ENCODE data around the gene UBASH3B.

The UBASH3B gene

DNA sequence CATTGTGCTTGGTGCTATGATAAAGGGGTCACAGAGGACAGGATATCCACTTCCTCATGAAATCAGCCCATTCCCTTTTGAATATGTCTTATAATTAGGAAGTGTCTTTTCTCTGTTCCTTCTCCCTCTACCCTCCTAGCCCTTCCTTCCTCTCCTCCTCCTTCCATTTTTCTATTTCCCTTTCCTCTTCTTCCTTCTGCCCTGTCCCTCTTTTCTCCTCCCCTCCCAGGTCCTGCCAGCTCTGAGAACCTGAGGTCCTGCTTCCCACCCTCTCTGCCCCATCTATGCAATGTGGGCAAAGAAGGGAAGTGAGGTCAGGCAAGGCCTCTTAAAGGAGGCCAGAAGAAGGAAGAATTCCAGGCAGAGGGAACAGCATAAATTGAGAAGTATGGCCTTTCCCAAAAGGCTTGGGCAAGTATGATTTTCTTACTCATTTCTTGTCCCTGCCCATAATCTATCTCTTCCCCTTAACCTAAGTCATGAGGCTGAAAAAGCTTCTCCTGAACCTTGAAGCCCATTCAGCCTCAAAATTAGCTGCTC is 7.7 kb upstream of the UBASH3B start:
- no peak for DNase-seq

DNA sequence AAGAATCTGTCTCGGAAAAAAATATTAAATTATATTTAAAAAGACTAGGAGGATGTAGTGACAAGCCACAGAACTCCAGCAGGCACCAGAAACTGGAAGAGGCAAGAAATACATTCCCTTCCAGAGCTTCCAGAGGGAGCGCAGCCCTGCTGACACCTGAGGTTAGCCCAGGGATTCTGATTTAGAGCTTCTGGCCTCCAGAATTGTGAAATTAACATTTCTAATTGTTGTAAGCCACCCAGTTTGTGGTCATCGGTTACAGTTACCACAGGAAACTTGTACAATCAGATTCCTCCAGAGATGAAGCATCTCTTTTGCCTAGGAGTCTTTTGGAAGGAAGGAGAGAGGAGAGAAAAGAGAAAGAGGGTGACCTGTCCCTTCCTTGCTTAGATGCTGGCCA is 6.4 kb upstream of the UBASH3B start:
- DNase-seq, result peak; percentile 82

DNA sequence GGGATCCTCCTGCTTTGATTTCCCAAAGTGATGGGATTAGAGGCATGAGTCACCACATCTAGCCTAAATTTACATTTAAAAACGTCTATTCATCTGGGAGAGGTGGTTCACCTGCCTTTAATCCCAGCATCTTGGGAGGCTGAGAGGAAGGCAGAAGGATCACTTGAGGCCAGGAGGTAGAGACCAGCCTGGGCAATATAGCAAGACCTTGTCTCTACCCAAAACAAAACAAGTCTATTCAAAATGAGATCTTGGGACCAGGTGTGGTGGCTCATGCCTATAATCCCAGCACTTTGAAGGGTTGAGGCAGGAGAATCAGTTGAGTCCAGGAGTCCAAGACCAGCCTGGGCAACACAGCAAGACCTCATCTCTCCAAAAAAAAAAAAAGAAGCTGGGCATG is 4.9 kb upstream of the UBASH3B start:
- no peak for DNase-seq

DNA sequence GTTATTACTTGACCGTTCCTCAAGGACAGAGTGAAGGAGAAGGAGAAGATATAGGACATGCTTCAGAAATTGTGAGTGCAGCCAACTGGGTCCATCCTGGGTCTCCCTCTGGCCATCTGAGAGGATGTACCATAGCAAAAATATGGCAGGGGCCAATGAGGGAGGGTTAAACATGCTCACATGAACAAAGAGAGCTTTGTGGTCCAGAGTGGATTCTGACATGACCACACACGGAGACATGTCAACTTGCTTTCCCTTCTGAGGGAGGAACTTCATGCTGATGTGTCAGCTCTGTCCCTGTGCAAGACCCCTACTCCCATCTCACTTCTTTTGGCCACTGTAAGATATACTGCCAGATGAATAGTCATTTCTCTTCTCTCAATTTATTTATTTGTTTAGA is 3.0 kb upstream of the UBASH3B start:
- DNase-seq, result no peak

DNA sequence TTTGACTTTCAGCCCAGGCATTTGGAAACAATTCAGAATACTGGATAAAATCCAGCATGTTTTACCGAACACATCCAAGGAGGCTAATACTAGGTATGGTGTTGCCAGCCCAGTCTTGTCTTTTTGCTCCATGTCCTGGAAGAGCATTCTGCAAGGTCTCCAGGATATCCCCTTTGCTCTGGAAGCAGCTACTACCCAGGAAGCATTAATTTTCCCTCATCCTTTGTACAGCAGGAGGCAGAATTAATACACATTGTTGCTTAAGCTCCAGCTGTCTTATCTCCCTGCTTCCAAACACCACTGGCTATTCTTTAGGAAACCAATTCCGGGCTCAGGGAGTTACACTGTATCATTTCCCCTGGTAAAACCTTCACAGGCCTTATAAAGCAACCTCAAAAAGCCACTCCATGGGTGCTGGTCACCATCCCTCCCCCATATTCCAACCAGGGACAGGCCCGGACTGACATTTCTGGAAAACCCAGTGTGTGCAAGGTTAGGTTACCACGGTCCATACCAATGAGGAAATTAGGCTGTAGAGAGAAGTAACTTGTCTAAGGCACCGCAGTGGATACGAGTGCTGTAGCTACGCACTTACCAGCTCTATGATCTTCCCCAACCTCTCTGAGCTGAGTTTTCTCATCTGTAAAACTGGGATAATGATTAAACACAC is 1.5 kb upstream of the UBASH3B start:
- DNase-seq, result peak; percentile 43

DNA sequence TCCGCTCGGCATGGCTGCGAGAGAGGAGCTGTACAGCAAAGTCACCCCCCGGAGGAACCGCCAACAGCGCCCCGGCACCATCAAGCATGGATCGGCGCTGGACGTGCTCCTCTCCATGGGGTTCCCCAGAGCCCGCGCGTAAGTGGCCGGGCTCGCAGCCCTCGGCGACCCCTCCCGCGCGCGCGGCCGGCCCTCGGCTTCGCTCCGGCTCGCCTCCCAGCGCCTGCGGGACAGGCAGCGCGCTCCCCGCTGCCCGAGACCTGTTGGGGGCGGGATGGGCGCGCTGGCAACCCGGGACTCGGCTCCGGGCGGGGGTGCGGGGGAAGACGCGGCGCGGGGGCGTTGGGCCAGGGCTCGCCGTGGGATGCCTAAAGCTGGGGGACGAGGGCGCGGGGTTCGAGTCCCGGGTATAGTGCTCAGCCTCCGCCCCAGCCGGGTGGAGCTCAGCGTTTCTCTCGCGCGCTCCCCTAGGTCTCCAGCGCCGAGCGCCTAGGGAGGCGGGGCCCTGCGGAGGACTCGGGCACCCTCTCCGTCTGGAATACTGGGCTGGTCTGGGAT is 630 bp downstream of the UBASH3B start:
- DNase-seq, result peak; percentile 57

DNA sequence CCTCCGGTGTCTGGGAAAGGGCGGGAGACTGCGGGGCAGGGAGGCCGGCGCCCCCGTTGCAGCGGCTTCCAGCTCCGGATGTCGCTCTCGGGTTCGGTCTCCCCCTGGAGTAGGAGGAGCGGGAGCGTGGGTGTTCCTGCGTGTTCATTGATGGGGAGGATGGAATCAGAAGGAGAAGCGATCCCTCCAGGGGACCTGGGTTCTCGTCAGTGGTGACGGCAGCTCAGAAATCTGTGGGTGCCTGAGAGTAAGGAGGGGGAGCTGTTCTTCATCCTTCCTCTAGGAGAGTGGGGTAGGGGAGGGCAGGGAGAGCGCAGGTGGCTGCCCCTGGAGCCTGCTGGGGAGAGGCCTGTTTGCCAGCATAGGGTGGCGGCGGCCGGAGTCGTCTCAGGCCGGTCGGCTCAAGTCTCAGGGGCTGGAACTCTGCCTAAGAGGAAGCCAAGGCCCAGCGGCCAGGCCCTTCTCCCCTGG is 1.1 kb downstream of the UBASH3B start:
- DNase-seq, result no peak

DNA sequence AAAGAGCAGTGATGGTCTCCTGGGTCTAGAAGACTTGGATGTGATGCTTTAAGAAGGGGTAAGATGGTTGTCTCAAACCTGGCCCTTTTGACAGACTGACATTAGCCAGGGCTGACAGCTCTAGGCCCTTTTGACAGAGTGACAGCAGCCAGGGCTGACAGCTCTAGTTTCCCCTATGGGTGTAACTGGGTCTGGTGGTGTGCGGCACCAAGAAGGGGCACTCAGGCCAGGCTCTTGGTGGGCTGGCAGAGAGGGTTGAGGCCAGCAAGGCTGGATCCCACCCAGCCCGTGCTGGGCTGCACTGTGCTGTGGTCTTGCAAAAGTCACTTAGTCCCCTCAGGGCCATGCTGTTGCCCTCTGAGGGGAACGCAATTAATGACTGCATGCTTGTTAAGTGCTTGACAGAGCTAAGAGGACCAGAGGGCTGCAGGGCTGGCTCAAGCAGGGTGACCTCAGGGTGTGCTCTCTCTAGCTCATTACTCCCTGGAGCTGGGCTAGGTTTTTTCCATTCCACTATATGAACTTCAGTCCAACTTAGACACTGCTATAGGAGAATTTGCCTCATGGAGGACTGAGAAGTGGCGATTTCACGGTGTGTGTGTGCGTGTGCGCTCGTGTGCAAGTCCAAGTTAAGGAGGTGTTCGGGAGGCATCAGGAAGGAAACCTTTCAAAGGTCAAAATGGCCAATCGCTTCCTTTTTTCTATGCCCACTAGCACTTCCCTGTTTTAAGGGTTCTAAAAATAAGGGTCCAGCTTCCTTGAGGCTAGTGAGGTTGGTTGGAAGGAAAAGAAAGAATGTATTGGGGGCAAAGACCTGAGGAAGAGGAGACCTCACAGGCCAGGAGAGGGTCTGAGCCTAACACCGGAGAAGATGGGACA is 4.4 kb downstream of the UBASH3B start:
- DNase-seq, result no peak

DNA sequence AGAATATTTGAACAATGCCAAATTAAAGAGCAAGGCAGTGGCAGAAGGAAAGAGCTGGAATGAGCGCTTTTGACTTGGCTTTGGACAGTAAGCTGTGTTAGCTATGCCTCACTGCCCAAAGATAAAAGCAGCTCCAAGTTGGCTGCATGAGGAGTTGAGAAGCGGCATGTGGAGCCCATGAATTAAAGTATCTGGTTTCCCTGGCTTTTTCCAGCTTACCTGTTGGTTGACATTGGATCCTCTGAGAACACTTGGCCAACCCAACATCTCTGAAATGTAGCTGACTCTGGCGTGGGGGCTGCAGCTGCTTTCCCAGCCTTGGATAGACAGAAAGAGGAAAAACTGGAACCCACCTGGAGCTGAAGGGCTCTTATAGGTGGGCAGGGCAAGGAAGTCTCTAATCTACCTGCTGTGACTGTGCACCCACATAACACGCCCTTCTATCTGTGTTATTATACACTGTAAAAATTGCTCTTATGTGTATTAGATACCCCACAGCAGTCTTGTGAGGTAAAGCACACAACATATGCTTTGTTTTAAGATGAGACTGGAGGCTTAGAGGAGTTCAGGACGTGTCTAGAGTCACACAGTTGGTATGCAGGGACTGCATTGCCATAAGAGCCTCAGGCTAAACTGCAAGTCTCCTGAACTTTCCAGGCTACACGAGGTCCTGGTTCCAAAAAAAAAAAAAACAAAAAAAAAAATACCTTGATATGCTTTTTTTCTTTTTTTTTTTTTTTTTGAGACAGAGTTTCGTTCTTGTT is 5.8 kb downstream of the UBASH3B start:
- peak; percentile 85 for DNase-seq

DNA sequence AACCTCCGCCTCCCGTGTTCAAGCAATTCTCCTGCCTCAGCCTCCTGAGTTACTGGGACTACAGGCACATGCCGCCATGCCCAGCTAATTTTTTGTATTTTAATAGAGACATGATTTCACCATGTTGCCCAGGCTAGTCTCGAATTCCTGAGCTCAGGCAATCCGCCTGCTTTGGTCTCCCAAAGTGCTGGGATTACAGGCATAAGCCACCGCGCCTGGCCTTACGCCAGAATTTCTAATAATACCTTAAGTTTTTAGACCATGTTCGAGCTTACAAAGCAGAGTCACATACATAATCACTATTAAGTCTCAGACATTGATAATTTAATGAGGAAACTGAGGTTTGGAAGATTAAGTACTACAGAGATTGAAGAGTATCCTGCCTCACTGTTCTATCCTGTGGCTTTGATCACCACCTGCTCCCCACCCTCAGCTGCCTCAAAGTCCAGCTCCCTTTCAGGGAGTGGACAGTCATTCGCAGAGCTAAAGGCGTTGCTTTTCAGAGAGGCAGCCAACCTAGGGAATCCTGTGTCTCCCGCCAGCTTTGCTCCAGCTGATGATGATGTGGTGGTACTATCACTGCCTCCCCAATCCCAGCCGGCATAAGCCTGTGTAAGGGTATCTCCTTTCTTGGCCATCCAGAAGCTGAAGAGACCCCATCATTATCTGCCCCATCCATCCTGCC is 7.7 kb downstream of the UBASH3B start:
- DNase-seq, result no peak

DNA sequence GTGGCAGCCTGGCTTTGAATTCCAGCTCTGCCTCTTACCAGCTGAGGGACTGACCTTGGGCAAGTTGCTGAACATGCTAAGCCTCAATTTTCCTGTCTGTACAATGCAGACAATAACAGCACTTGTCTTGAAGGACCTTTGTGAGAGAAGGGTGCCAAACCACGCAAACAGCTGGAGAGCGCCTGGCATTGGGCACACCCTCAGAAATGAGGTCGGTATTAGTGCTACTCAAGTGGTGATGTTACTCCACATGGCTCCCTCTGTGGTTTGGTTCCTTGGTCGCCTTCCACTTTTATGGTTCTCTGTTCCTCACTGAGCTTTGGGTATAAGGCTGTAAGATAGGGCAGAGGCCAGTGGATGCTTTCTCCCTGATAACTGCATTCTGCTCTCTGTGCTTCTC is 8.2 kb downstream of the UBASH3B start:
- no peak for DNase-seq

DNA sequence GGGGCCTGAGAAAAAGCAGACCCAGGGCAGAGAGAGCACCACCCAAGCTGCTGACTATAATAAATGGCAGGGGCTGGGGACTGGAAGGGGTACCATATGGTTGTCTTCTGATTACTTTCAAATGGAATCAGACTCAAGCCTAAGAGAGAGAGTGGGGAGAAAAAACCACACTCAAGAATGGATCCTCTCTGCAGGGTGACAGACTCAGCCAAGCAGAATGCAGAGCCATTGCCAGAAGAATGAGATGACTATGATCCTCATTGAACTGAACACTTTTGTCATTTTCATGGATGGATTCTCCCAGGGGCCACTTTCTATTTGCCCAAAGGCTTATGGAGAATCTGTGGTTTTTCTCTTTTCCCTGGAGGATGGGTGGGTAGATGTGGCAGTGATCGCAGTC is 8.7 kb downstream of the UBASH3B start:
- DNase-seq, result peak; percentile 45

DNA sequence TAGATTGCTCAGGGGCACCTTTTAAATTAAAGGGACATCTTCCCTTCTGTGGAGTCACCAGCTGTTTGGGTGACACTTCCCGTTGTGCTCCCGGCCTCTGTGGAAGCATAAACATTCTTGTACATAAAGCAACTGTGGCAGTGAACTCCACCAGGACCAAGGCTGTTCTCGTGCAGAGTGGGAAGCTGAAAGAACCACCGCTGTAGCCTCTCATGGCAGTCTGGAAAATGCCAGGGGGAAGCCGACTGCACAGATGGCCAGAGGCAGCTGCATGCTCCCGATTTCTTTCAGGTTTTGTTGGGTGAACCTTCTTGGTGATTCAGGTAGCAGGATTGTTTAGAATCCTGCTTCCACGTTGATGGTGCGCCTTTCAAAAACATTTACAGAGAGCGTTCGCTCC is 10.3 kb downstream of the UBASH3B start:
- DNase-seq, result no peak

DNA sequence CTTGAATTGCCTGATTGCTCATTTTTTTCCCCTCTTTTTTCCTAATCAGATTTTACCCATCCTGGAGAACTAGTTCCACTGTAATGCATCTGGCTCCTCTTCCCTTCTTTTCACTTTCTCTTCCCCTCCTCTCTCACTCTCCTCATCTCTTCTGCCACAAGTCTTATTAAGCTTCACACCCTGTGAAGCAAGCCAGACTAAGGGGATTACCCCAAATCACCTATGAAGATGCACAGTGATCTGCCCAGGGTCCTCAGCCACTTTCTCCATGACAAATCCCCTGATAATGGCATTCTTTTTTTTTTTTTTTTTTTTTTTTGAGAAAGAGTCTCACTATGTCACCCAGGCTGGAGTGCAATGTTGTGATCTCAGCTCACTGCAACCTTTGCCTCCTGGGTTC is 11.2 kb downstream of the UBASH3B start:
- DNase-seq, result no peak

DNA sequence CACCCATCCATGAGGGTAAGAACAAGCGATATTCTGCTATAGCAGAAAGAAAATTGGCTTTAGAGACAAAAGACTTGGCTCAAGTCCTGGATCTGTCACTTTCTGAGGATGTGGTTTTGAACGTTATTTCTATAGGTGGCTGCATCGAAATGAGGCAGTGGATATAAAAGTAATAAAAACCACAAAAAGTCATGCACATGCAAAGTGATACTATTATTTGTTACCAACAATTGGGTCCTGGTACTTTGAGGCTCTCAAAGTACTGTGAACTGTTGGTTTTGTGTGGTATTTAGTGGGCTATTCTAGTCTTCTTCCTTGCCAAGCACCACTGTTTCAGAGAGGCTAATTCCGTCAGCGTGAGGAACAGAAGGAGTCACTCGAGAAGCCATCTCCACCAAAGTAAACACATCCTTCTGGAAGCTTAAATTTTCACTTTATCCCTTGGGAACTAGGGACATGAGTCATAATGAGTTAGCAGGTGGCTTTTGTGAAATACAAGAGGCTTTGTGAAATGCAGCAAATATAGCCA is 13.1 kb downstream of the UBASH3B start:
- peak; percentile 75 for DNase-seq

DNA sequence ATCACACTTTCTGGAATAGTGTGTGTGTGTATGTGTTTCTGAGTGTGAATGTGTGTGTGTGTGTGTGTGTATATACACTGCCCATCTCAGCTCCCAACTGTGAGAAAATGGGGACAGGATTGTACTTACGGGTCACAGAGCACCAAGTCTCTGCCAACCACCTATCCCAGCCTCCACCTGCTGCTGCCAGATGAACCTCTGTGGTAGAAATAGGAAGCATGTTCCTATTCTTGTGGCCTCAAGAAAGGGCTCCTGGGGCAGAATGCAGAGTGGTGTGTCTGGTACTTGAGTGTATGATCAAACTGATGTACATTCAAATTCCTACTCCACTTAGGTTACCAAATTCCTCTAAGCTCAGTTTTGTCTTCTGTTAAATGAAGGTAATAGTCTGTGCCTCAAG is 14.6 kb downstream of the UBASH3B start:
- no peak for DNase-seq

DNA sequence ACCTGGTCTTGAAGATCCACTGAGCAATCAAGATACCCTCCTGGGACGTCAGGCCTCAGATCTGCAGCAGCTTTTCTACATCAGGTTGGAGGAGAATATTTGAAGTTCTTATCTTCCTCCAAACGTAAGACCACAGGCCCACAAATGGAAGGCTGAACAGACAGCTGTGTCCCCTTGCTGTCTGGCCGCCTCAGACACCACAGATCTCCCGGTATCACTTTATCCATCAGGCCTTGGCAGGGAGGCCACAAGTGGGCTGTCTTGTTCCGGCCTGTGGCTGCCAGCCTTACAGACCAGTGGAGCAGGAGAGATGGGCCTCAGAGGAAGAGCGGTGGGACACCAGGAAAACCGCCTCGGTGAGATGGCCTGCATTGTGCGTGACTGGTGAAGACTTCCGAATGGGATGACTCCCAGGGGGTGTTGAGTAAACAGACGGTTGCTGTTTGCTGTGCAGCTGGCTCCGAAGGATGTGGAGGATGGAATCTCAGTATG is 15.9 kb downstream of the UBASH3B start:
- DNase-seq, result no peak

DNA sequence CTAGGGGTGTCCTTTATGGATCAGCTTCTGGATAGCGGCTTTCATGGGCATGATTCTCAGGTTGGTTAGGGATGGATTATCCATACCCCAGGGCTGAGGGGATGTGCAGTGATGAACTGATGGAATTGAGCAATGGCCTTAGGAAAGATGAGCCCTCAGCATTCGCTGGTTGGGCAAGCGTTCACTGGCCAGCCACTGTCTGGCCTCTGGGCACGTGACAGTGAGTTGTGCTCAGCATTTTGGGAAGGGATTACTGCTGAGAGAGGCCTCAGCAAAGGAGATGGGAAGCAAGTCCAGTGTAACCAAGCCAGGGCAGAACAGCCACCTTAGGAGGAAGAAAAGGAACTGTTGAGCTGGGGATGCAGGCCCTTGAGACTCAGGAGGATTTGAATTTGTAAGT is 17.4 kb downstream of the UBASH3B start:
- no peak for DNase-seq

DNA sequence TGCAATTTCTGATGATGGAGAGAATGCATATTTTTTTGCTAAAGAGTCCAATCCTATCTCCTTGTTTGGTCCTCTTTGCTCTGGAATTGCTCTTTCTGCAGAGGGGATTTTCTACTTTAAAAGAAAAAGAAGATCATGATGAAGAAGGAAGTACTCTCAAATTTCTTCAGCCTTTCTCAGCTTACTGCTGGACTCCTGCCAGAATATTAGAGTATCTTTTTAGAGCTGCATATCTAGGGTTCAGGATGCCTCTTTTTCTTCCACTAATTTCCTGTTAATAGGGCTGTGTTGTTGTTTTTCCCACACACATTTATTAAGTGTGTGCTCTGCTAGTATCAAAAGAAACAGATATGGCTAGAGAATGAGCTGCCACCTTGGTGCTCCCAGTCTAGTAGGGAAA is 18.2 kb downstream of the UBASH3B start:
- DNase-seq, result peak; percentile 60

DNA sequence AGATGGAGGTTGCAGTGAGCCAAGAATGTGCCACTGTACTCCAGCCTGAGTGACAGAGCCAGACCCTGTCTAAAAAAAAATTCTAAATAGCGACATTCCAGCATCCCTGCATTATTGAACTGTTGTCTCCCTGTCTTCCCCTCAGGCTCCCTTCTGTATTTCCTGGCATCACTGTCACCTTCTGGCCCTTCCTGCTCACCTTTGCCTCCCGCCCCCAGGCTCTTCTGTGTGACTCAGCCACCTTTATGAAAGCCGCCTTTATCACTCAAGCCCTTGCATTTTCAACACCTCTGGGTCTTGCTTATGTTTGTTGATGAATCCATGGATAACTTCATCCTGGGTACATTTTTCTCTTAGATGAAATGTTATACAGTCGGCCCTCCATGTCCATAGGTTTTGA is 21.1 kb downstream of the UBASH3B start:
- DNase-seq, result no peak

DNA sequence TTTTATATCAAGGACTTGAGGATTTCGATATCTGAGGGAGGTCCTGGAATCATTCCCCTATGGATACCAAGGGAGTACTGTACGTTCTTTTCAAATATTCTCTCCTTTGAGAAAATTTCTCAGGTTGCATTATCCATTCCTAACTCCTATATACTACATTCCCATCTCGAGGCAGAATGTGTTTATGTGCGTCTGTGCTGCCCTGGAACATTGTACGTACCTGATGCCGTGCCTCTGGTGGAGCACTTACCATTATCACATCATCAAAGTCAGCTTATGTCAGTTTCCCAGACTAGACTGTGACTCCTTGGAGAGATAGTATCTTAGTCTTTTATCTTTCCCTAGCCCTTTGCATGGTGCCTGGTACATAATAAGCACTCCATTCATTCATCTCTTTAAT is 21.7 kb downstream of the UBASH3B start:
- no peak for DNase-seq

DNA sequence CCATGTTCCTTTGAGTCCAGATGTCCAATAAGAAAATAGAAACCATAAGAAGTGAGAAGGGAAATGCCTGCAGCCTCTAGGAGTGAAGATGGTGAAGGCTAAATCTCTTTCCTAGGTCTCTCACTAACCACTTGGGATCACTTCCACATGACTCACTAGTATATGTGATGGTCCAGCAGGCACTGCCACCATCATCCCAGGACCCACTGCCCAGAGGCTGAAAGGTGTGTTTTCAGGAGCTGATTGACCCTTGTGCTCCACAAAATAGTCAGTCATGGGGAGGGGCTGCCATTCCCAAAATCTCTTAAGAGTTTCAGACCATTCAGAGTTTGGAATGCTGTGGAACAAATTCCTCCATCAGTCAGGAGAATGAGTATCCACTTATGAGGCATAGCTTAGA is 22.9 kb downstream of the UBASH3B start:
- DNase-seq, result no peak

Data from fibroblast of skin of right quadriceps (primary cell).